ENCODE results near the gene PAK1.
A peak's percentile ranks its signal among the peaks of the same experiment; 100 is the strongest.
"Not testable (repeated sequence)": the region's sequence is repeated elsewhere in the genome, so short reads cannot be mapped to it uniquely, and the experiment has no call there.

The PAK1 gene

GRCh38 chr11:77473801-77474683, at the start of gene PAK1:
Gene PAK1, minus strand, starts transcription at chr11:77474094. Its CDS starts 81,574 bp downstream, at chr11:77392520.
- DNase-seq, result peak; percentile 69 to 94 (median 86)
- intact Hi-C loops (cut with DNase I), result no loop called here

- intact Hi-C loops (cut with DNase I), result no loop called here
- DNase-seq, result no peak
Observed at GRCh38 chr11:77522215-77522614, 48.3 kb upstream of the PAK1 start.

- DNase-seq, result no peak
- intact Hi-C loops (cut with DNase I), result no loop called here
Observed at GRCh38 chr11:77519847-77520246, 46.0 kb upstream of the PAK1 start.

- DNase-seq, result peak in 31 of 42 donors; percentile 9 to 83 (median 36)
- intact Hi-C loops (cut with DNase I), result no loop called here
Observed at GRCh38 chr11:77518471-77518870, 44.6 kb upstream of the PAK1 start.

GRCh38 chr11:77517753-77518152, 43.9 kb upstream of the PAK1 start:
- DNase-seq, result no peak
- intact Hi-C loops (cut with DNase I), result no loop called here

- intact Hi-C loops (cut with DNase I), result no loop called here
- DNase-seq, result no peak
Observed at GRCh38 chr11:77517226-77517625, 43.3 kb upstream of the PAK1 start.

- no peak for DNase-seq
- intact Hi-C loops (cut with DNase I), result no loop called here
Observed at GRCh38 chr11:77515483-77515882, 41.6 kb upstream of the PAK1 start.

- intact Hi-C loops (cut with DNase I), result no loop called here
- no peak for DNase-seq
Observed at GRCh38 chr11:77515063-77515462, 41.2 kb upstream of the PAK1 start.

GRCh38 chr11:77512092-77512491, 38.2 kb upstream of the PAK1 start:
- peak in 3 of 42 donors; percentile 5 to 17 (median 16) for DNase-seq
- intact Hi-C loops (cut with DNase I), result no loop called here

- peak in 1 of 42 donors; percentile 18 for DNase-seq
- intact Hi-C loops (cut with DNase I), result no loop called here
Observed at GRCh38 chr11:77510851-77511250, 37.0 kb upstream of the PAK1 start.

GRCh38 chr11:77510095-77510494, 36.2 kb upstream of the PAK1 start:
- intact Hi-C loops (cut with DNase I), result no loop called here
- DNase-seq, result no peak

GRCh38 chr11:77508019-77508418, 34.1 kb upstream of the PAK1 start:
- DNase-seq, result no peak
- intact Hi-C loops (cut with DNase I), result no loop called here

- DNase-seq, result no peak
- intact Hi-C loops (cut with DNase I), result no loop called here
Observed at GRCh38 chr11:77506857-77507256, 33.0 kb upstream of the PAK1 start.

- no peak for DNase-seq
- intact Hi-C loops (cut with DNase I), result no loop called here
Observed at GRCh38 chr11:77505956-77506355, 32.1 kb upstream of the PAK1 start.

- intact Hi-C loops (cut with DNase I), result no loop called here
- no peak for DNase-seq
Observed at GRCh38 chr11:77503006-77503405, 29.1 kb upstream of the PAK1 start.

- intact Hi-C loops (cut with DNase I), result no loop called here
- no peak for DNase-seq
Observed at GRCh38 chr11:77502346-77502905, 28.5 kb upstream of the PAK1 start.

- DNase-seq, result no peak
- intact Hi-C loops (cut with DNase I), result no loop called here
Observed at GRCh38 chr11:77501758-77502157, 27.9 kb upstream of the PAK1 start.

- intact Hi-C loops (cut with DNase I), result no loop called here
- no peak for DNase-seq
Observed at GRCh38 chr11:77497368-77497767, 23.5 kb upstream of the PAK1 start.

- DNase-seq, result no peak
- intact Hi-C loops (cut with DNase I), result no loop called here
Observed at GRCh38 chr11:77495526-77495925, 21.6 kb upstream of the PAK1 start.

GRCh38 chr11:77490035-77490434, 16.1 kb upstream of the PAK1 start:
- intact Hi-C loops (cut with DNase I); DNase-seq: not testable (repeated sequence)

- intact Hi-C loops (cut with DNase I), result no loop called here
- DNase-seq, result no peak
Observed at GRCh38 chr11:77487790-77488189, 13.9 kb upstream of the PAK1 start.
